SK-N-MC (cell line): ENCODE data around the gene CAMK1D.

ENCODE experiments used
- DNase-seq: peaks from one replicate; pipeline ENCODE4 v3.0.0-alpha.2; 2011; ENCODE audit warnings: low read depth, low spot score
- H3K27ac ChIP-seq: fragments of 200-600 bp; sonication (generic); 2 replicates; pipeline ENCODE4 v1.5.1; 2016; ENCODE audit warnings: mixed run types
- H3K36me3 ChIP-seq: fragments of 200-600 bp; sonication (generic); 2 replicates; pipeline ENCODE4 v1.6.1; 2017; ENCODE audit warnings: antibody characterized with exemption, low read length, mixed read lengths; ENCODE audit not compliant: insufficient read depth
- H3K4me3 ChIP-seq: fragments of 200-600 bp; sonication (generic); 2 replicates; pipeline ENCODE4 v1.5.1; 2016
- H3K9ac ChIP-seq: fragments of 200-600 bp; sonication (generic); 2 replicates; pipeline ENCODE4 v1.8.0; 2017; ENCODE audit warnings: mixed run types, mixed read lengths; ENCODE audit not compliant: insufficient read length
- H3K9me3 ChIP-seq: fragments of 200-600 bp; sonication (generic); 2 replicates; pipeline ENCODE4 v1.6.1; 2017; ENCODE audit warnings: low read depth, mild to moderate bottlenecking, antibody characterized with exemption, low read length, moderate library complexity, mixed read lengths
- EZH2 ChIP-seq: fragments of 200-600 bp; sonication (generic); IDR thresholded peaks from one replicate; pipeline ENCODE4 v1.6.1; 2017; ENCODE audit warnings: antibody characterized with exemption
- FOXP2 ChIP-seq: optimal IDR thresholded peaks from 2 replicates; pipeline ENCODE3; 2011; ENCODE audit warnings: mild to moderate bottlenecking, moderate library complexity; ENCODE audit not compliant: insufficient read depth; ENCODE audit errors: extremely low read length, control extremely low read depth
- POLR2AphosphoS5 ChIP-seq: IDR thresholded peaks from 2 replicates; pipeline ENCODE4 v1.6.1; 2012; ENCODE audit warnings: mild to moderate bottlenecking, low read depth, low read length, borderline replicate concordance

Gene CAMK1D

DNA sequence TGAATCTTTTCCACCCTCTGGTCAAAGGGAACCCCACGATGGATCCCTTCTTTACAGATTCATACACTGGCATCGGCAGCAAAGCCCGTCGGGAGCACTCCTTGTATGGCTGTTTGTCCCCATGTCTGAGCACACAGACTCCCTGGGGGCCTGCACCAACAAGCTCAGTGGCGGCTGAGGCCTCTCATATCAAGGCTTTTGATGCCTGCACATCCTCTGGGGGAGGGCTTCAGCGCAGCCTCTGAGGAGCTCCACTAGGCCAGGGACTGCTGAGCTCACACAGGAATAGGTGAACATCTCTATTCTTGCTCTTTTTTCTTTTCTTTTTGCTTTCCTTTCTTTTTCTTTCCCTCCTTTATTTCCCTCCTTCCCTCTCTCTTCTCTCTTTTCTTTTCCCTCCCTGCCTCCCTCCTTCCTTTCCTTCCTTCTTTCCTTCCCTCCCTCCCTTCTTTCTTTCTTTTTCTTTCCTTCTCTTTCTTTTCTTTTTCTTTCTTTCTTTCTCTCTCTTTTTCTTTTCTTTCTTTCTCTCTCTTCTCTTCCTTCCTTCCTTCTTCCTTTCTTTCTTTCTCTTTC is 477.5 kb downstream of the CAMK1D start:
- Histone ChIP-seq H3K4me3 (no peak overlapping the region), H3K27ac (no peak overlapping the region), H3K9ac (no peak overlapping the region), H3K36me3 (no peaks in the 10 kb centered on the region), H3K9me3 (no peaks in the 10 kb centered on the region)
- TF ChIP-seq FOXP2 (no peak), POLR2AphosphoS5 (no peak), EZH2 (no peak)
- DNase-seq = no peak

DNA sequence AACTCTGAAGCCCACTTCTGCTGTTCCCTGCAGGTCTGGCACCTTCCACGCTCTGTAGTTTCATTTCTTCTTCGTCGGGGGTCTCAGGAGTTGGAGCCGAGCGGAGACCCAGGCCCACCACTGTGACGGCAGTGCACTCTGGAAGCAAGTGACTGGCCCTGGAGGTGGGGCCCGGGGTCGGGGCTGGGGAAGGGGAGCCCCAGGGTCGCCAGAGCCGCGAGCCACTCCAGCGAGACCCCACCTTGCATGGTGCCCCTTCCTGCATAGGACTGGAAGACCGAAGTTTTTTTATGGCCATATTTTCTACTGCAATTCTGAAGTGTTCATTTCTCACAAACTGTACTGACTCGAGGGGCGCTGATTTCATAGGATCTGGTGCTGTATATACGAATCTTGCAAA is 479.4 kb downstream of the CAMK1D start:
- no peak for TF ChIP-seq FOXP2
- no peak for TF ChIP-seq EZH2
- Histone ChIP-seq H3K9ac (no peak overlapping the region), H3K9me3 (no peaks in the 10 kb centered on the region), H3K4me3 (no peak overlapping the region), H3K27ac (no peak overlapping the region), H3K36me3 (no peaks in the 10 kb centered on the region)
- no peak for DNase-seq

DNA sequence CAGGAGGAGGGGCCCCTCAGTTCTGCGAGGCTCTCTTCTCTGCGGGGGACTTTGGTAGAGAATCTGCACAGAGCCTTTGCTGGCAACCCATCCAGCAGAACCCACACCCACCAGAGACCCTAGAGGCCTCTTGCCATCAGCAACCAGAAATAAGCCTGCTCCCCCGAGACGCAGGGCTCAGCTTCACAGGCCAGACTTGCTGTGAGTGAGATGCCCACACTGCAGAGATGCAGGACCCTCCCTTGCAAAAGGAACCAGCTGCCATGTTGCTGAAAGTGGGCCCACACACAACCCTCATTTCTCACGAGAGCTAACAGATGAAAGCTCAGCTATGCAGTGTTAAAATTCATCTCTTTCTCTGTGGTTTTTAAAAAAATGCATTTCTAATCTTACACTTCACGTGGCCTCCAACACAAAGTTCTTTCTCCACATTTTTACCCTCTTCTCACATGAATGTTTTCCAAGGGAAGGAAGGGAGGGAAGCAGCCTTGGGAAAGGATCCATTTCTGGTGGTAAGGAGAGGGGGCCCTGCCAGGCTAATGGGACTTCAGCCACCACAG is 480.6 kb downstream of the CAMK1D start:
- TF ChIP-seq EZH2 (no peak), POLR2AphosphoS5 (no peak), FOXP2 (no peak)

DNA sequence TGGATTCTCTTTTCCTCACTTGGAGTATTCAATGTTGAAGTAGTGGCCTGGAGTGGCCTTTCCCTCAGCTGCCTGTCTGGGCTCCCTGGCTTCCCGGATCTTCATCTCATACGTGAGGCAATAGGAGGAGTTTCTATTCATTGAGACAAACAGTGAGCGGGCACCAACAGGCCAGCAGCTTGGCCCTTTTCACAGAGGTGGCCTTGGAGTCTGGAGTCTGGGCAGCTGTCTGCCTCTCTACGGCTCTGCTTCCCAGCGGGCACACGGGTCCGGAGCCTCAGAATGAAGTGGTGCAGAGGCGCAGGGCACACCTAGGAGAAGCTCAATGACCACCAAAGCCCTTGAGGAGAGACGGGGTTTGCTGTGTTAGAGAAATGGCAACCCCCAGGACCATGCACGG is 482.7 kb downstream of the CAMK1D start:
- Histone ChIP-seq H3K27ac (no peak overlapping the region), H3K9me3 (no peaks in the 10 kb centered on the region), H3K9ac (no peak overlapping the region), H3K4me3 (no peak overlapping the region), H3K36me3 (no peaks in the 10 kb centered on the region)
- TF ChIP-seq FOXP2 = no peak
- no peak for TF ChIP-seq EZH2
- no peak for TF ChIP-seq POLR2AphosphoS5
- DNase-seq = no peak

More for the DNA sequence above, 480.6 kb downstream of the CAMK1D start:
- DNase-seq = no peak
- no peak overlapping the region for H3K9ac ChIP-seq
- no peak overlapping the region for H3K27ac ChIP-seq
- H3K9me3 ChIP-seq = no peaks in the 10 kb centered on the region
- no peak overlapping the region for H3K4me3 ChIP-seq
- H3K36me3 ChIP-seq = no peaks in the 10 kb centered on the region

DNA sequence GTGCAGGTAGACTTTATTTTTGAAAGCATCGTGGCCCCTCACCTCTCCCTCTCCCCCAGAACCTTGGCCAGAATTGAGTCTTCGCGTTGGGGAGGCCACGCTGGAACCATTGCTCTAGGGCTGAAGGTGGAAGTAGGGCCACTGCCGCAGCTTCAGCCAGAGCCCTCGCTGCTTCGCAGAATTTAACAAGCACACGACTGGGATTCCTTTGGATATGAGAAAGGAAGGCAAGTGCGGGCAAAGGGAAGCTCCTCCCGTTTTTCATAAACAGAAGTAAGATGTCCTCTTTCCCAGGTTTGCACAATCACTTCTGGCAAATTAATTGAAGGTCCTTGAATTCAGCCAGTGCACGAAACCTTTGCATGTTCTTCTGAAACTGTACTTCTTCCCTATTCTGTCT is 484.1 kb downstream of the CAMK1D start:
- Histone ChIP-seq H3K9me3 (no peaks in the 10 kb centered on the region), H3K4me3 (no peak overlapping the region), H3K9ac (no peak overlapping the region), H3K27ac (no peak overlapping the region), H3K36me3 (no peaks in the 10 kb centered on the region)
- DNase-seq = no peak
- TF ChIP-seq EZH2 = no peak

DNA sequence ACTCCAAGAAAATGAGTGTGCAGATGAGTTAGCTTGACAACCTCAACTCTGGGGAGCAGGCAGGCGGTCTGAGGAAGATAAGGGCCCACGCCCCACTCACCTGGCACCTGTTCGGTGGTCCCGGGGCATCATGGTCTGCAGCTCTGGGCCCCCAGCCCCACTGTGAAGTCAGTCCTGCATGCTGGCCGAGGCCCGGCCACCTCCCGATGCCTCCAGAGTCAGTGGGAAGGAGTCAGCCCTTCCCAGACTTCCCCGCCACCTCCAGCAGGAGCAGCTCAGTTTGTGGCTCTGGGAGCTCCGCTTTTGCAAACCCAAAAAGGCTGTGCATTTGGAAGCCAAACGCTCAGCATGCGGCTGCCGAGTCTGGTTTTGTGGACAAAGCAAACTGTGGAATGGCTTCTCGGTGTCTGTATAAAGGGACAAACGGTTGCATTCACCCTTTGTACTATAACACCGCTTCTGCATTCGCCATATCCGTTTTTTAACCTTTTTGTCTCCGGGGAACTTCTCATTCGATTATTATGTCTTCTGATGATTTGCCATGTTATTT is 484.8 kb downstream of the CAMK1D start:
- TF ChIP-seq EZH2 = no peak
- Histone ChIP-seq H3K27ac (no peak overlapping the region), H3K9ac (no peak overlapping the region)

DNA sequence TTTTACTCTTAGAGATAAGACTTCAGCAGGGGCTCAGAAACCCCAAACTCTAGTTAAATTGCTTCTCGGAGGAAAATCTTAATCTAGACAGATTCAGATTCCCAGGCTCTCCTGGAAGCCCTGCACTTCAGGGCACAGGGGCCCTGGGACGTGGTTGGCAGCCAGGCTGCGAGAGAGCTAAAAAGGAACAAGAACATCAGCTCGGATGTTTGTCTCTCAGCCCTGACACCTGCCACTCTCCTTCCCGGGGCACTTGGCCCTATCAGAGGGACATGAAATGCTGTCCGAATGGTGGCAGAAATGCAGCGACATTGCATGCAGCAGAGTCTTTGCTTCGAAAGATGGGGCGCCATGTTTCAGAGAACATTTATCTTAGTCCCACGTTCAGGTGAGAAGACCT is 485.4 kb downstream of the CAMK1D start:
- DNase-seq = no peak

More for the DNA sequence above, 484.8 kb downstream of the CAMK1D start:
- Histone ChIP-seq H3K9me3 (no peaks in the 10 kb centered on the region), H3K4me3 (no peak overlapping the region), H3K36me3 (no peaks in the 10 kb centered on the region)
- DNase-seq = no peak

DNA sequence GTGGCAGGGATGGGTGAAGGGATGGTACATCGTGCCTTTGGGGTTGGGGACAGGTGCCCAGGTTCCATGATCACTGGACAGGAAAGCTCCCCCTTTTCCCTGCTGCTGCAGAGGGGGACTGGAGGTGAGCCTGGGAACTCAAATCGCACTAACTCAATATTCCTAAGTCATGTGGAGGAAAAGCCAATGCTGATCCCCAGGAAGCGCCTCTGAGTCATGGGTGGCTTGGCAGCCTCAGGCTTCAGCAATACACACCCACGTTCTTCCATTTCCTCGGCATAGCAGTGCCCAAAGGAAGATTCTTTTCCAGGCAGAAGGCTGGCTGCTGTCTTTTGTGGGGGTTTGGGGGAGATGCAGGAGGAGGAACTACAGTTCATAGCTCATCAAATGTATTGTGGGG is 486.4 kb downstream of the CAMK1D start:
- Histone ChIP-seq H3K36me3 (no peaks in the 10 kb centered on the region), H3K27ac (no peak overlapping the region), H3K9me3 (no peaks in the 10 kb centered on the region), H3K4me3 (no peak overlapping the region), H3K9ac (no peak overlapping the region)
- no peak for DNase-seq
- TF ChIP-seq POLR2AphosphoS5 (no peak), EZH2 (no peak), FOXP2 (no peak)

More for the DNA sequence above, 485.4 kb downstream of the CAMK1D start:
- Histone ChIP-seq H3K36me3 (no peaks in the 10 kb centered on the region), H3K9me3 (no peaks in the 10 kb centered on the region), H3K27ac (no peak overlapping the region), H3K4me3 (no peak overlapping the region), H3K9ac (no peak overlapping the region)
- no peak for TF ChIP-seq FOXP2
- no peak for TF ChIP-seq POLR2AphosphoS5
- TF ChIP-seq EZH2 = no peak

DNA sequence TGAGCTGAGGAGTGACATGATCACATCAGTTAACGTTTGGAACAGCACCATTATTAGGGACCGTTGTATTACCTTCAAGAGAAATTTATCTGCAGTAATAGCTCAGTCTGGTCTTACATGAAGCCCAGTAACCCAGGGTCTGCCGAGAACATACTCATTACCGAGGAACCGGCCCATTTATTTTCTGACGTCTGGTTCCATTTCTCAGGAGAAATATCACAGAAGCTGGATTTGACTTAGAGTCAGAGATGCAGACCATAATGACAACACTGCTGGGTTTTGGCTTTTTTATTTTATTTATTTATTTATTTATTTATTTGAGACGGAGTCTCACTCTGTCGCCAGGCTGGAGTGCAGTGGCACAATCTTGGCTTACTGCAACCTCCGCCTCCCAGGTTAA is 489.0 kb downstream of the CAMK1D start:
- no peak for DNase-seq
- Histone ChIP-seq H3K9me3 (no peaks in the 10 kb centered on the region), H3K36me3 (no peaks in the 10 kb centered on the region), H3K27ac (no peak overlapping the region), H3K4me3 (no peak overlapping the region), H3K9ac (no peak overlapping the region)
- TF ChIP-seq POLR2AphosphoS5 (no peak), FOXP2 (no peak), EZH2 (no peak)
